OCI-LY3 (cell line): ENCODE results near the gene MATCAP1.

Experiments used
- H2AFZ ChIP-seq: fragments of 200-600, 300-600 bp; shearing (Covaris generic); 2 replicates; pipeline ENCODE4 v1.6.0; 2014; ENCODE audit warnings: antibody characterized with exemption, low read depth, low read length
- H3K27ac ChIP-seq: fragments of 200-600, 300-600 bp; sonication (generic); 2 replicates; pipeline ENCODE4 v1.5.1; 2014; ENCODE audit warnings: mild to moderate bottlenecking, low read length, moderate library complexity, mixed read lengths
- H3K27me3 ChIP-seq: fragments of 200-600, 300-600 bp; sonication (generic); 2 replicates; pipeline ENCODE4 v1.6.1; 2014; ENCODE audit warnings: low read depth, low read length, mixed read lengths
- H3K36me3 ChIP-seq: fragments of 200-600, 300-600 bp; sonication (generic); replicated peaks from 2 replicates; pipeline ENCODE3; 2014; ENCODE audit warnings: low read depth, low read length, mixed read lengths
- H3K4me1 ChIP-seq: fragments of 300-600, 200-600 bp; sonication (generic); 2 replicates; pipeline ENCODE4 v1.6.1; 2014; ENCODE audit warnings: low read length, mixed read lengths
- H3K4me2 ChIP-seq: fragments of 200-600, 300-600 bp; sonication (generic); 2 replicates; pipeline ENCODE4 v1.6.1; 2014; ENCODE audit warnings: low read length, mixed read lengths
- H3K4me3 ChIP-seq: fragments of 300-600, 200-600 bp; sonication (generic); 2 replicates; pipeline ENCODE4 v1.5.1; 2014; ENCODE audit warnings: antibody characterized with exemption, mild to moderate bottlenecking, low read length, moderate library complexity
- H3K79me2 ChIP-seq: fragments of 300-600, 200-600 bp; shearing (Covaris generic); 2 replicates; pipeline ENCODE4 v1.6.1; 2014; ENCODE audit warnings: mild to moderate bottlenecking, low read length, mixed read lengths
- H3K9ac ChIP-seq: fragments of 300-600, 200-600 bp; shearing (Covaris generic); 2 replicates; pipeline ENCODE4 v1.6.0; 2014; ENCODE audit warnings: mild to moderate bottlenecking, low read length, moderate library complexity
- H3K9me3 ChIP-seq: fragments of 200-600, 300-600 bp; shearing (Covaris generic); 2 replicates; pipeline ENCODE4 v1.6.1; 2014; ENCODE audit warnings: low read length, mixed read lengths; ENCODE audit not compliant: insufficient read depth
- H4K20me1 ChIP-seq: fragments of 200-600, 300-600 bp; sonication (generic); 2 replicates; pipeline ENCODE4 v1.6.1; 2016; ENCODE audit warnings: low read length, mixed read lengths; ENCODE audit not compliant: insufficient read depth
- EZH2phosphoT487 ChIP-seq: fragments of 200-600 bp; shearing (Covaris generic); IDR thresholded peaks from 2 replicates; pipeline ENCODE4 v1.6.1; 2018; ENCODE audit warnings: antibody characterized with exemption, mixed run types, low read depth
- TF ChIP-seq, protein P1 (sequence below): fragments of 200-600, 300-600 bp; sonication (generic); IDR thresholded peaks from 2 replicates; pipeline ENCODE4 v1.5.1; 2014; ENCODE audit warnings: antibody characterized with exemption, low read length, low read depth

The MATCAP1 gene

DNA sequence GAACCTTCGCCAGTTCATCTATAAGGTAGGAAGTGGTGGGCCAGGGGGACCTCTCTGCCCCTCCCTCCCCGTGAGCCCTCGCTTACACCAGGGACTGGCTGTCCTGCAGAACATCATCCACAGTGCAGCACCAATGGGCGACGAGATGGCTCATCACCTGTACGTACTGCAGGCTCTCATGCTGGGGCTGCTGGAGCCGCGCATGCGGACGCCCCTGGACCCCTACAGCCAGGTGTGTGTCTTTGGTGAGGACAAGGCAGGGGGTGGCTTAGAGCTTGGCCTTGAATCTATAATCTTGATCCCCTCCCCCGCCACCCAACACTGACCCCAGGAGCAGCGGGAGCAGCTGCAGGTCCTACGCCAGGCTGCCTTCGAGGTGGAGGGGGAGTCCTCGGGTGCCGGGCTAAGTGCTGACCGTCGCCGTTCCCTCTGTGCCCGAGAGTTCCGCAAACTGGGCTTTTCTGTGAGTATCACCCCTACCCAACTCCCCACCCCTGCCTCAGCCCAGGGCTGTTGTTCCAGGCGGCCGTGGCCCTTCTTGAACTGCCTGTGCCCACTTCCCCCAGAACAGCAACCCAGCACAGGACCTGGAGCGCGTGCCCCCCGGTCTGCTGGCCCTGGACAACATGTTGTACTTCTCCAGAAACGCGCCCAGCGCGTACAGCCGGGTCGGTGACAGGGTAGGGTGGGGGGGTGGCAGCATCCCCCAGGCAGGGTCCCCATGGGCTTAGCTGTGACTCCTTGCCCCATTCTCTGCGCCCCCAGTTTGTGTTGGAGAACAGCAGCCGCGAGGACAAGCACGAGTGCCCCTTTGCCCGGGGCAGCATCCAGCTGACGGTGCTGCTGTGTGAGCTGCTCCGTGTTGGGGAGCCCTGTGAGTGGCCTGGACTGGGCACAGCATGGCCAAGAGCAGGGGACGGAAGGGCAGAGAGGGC, 17.9 kb upstream of the MATCAP1 start:
- TF ChIP-seq EZH2phosphoT487: no peak
- TF ChIP-seq, protein P1, sequence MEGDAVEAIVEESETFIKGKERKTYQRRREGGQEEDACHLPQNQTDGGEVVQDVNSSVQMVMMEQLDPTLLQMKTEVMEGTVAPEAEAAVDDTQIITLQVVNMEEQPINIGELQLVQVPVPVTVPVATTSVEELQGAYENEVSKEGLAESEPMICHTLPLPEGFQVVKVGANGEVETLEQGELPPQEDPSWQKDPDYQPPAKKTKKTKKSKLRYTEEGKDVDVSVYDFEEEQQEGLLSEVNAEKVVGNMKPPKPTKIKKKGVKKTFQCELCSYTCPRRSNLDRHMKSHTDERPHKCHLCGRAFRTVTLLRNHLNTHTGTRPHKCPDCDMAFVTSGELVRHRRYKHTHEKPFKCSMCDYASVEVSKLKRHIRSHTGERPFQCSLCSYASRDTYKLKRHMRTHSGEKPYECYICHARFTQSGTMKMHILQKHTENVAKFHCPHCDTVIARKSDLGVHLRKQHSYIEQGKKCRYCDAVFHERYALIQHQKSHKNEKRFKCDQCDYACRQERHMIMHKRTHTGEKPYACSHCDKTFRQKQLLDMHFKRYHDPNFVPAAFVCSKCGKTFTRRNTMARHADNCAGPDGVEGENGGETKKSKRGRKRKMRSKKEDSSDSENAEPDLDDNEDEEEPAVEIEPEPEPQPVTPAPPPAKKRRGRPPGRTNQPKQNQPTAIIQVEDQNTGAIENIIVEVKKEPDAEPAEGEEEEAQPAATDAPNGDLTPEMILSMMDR: no peak
- Histone ChIP-seq H3K9me3 (no peaks in the 10 kb centered on the region), H3K79me2 (no peaks in the 10 kb centered on the region), H3K27me3 (no peaks in the 10 kb centered on the region), H3K36me3 (peaks cover 40% of the 10 kb centered on the region), H3K4me3 (no peak overlapping the region), H3K9ac (no peak overlapping the region), H3K4me2 (no peak overlapping the region), H3K27ac (no peak overlapping the region), H4K20me1 (0 out of 2 replicates have a peak, but pooled peaks cover 3% of the 10 kb centered on the region), H2AFZ (no peak overlapping the region), H3K4me1 (no peaks in the 10 kb centered on the region)

DNA sequence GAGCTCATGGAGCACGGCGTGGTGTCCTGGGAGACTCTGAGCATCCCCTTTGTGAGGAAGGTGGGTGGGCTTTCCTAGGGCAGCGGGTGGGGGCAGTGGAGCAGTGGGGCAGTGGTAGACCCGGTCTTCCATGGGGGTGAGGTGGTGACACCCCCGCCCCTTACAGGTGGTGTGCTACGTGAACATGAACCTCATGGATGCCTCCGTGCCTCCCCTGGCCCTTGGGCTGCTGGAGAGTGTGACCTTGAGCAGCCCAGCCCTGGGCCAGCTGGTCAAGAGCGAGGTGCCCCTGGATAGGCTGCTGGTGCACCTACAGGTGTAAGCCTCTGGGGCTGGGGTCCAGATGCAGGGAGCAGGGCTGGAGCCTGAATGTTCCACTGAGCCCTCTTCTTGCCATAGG, 16.7 kb upstream of the MATCAP1 start:
- H3K36me3 ChIP-seq: peaks cover 52% of the 10 kb centered on the region
- no peak overlapping the region for H3K4me2 ChIP-seq

DNA sequence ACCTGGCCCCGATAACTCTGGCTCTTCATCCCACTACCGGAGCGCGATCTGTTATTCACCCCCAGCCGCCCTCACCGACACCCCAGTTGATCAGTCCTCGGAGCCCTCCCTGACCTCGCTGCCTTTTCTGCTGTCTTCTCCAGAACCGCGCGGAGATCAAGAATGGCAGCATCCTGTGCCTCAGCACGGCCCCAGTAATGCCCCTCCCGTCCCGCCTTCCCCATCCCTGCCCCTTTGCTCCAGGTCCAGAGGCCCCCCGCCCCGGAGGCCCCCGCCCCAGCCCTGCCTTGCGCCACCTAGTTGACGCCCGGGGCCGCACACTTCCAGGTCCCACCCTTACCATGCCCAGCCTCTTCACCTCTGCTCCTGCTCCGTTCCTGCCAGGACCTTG, 16.0 kb upstream of the MATCAP1 start:
- TF ChIP-seq, protein P1: no peak
- no peak for TF ChIP-seq EZH2phosphoT487
- no peak overlapping the region for H2AFZ ChIP-seq
- no peak overlapping the region for H3K4me3 ChIP-seq
- no peaks in the 10 kb centered on the region for H3K27me3 ChIP-seq
- no peak overlapping the region for H3K27ac ChIP-seq
- no peaks in the 10 kb centered on the region for H4K20me1 ChIP-seq
- peaks cover 55% of the 10 kb centered on the region for H3K36me3 ChIP-seq
- H3K4me2 ChIP-seq: no peak overlapping the region
- H3K9ac ChIP-seq: no peak overlapping the region
- H3K4me1 ChIP-seq: no peaks in the 10 kb centered on the region
- 0 out of 2 replicates have a peak, but pooled peaks cover under 1% of the 10 kb centered on the region for H3K79me2 ChIP-seq
- H3K9me3 ChIP-seq: no peaks in the 10 kb centered on the region

More for the DNA sequence above, 16.7 kb upstream of the MATCAP1 start:
- no peaks in the 10 kb centered on the region for H3K9me3 ChIP-seq
- TF ChIP-seq EZH2phosphoT487: no peak
- TF ChIP-seq, protein P1: no peak
- no peak overlapping the region for H3K27ac ChIP-seq
- H2AFZ ChIP-seq: no peak overlapping the region
- H3K79me2 ChIP-seq: no peaks in the 10 kb centered on the region
- H3K9ac ChIP-seq: no peak overlapping the region
- no peaks in the 10 kb centered on the region for H3K4me1 ChIP-seq
- no peak overlapping the region for H3K4me3 ChIP-seq
- H4K20me1 ChIP-seq: no peaks in the 10 kb centered on the region
- no peaks in the 10 kb centered on the region for H3K27me3 ChIP-seq

- no peaks in the 10 kb centered on the region for H3K4me1 ChIP-seq
- H3K27me3 ChIP-seq: no peaks in the 10 kb centered on the region
- H3K27ac ChIP-seq: no peak within 1 kb of the TSS
- H3K4me3 ChIP-seq: no peak within 1 kb of the TSS
- H3K4me2 ChIP-seq: no peak within 1 kb of the TSS
- no peaks in the 10 kb centered on the region for H4K20me1 ChIP-seq
- H3K9ac ChIP-seq: no peak within 1 kb of the TSS
- H2AFZ ChIP-seq: no peak within 1 kb of the TSS
- no peaks in the 10 kb centered on the region for H3K9me3 ChIP-seq
- peaks cover 6% of the 10 kb centered on the region for H3K79me2 ChIP-seq
- TF ChIP-seq, protein P1: no peak
- TF ChIP-seq EZH2phosphoT487: no peak
- H3K36me3 ChIP-seq: peaks cover 58% of the 10 kb centered on the region
Measured at GRCh38 chr16:67199011-67199807, 15.4 kb upstream of the MATCAP1 start, which contains the start of gene ELMO3. ELMO3 (plus strand) TSS chr16:67199131; CDS start chr16:67199327, 196 bp downstream.
